Brain microvascular endothelial cell (primary cell): Measurements from ENCODE around the gene PFN2.
"Not testable (repeated sequence)": the region's sequence is repeated elsewhere in the genome, so short reads cannot be mapped to it uniquely, and the experiment has no call there.

Experiments
- DNase-seq: peaks from one replicate; pipeline ENCODE4 v3.0.0-alpha.2; 2020
- H3K27ac ChIP-seq: fragments of 250-450 bp; sonication (Bioruptor Pico); 2 replicates; pipeline ENCODE4 v1.5.1; 2020; ENCODE audit warnings: mild to moderate bottlenecking, moderate library complexity
- H3K27me3 ChIP-seq: fragments of 250-450 bp; sonication (Bioruptor Pico); replicated peaks from 2 replicates; pipeline ENCODE4 v1.5.1; 2020; ENCODE audit warnings: mild to moderate bottlenecking
- H3K36me3 ChIP-seq: fragments of 250-450 bp; sonication (Bioruptor Pico); replicated peaks from 2 replicates; pipeline ENCODE4 v1.5.1; 2020; ENCODE audit warnings: mild to moderate bottlenecking
- H3K4me3 ChIP-seq: 2 replicates; pipeline ENCODE4 v1.5.1; 2011; ENCODE audit warnings: low read depth, mild to moderate bottlenecking, control low read depth, low read length, moderate library complexity
- CTCF ChIP-seq: IDR thresholded peaks from 2 replicates; pipeline ENCODE4 v1.5.1; 2011; ENCODE audit warnings: low read depth, mild to moderate bottlenecking, moderate library complexity, low read length, control low read depth, inconsistent platforms; ENCODE audit errors: missing control alignments
- in situ Hi-C: cut with HindIII; loops from 2 replicates; pipeline ENCODE4 v1.10.0; 2017; ENCODE audit warnings: low sequenced_read_pairs, low pct_ligation_motif_present

The PFN2 gene

GRCh38 chr3:149957361-149958125 is 13.2 kb downstream of the PFN2 start:
- H3K4me3 ChIP-seq, result no peak overlapping the region
- no peak for TF ChIP-seq CTCF
- no peak overlapping the region for H3K27ac ChIP-seq
- H3K36me3 ChIP-seq, result peaks cover 3% of the 10 kb centered on the region
- H3K27me3 ChIP-seq, result no peaks in the 10 kb centered on the region
- in situ Hi-C loops, result no loop called here
- DNase-seq, result no peak

- H3K4me3 ChIP-seq, result no peak overlapping the region
- peaks cover 2% of the 10 kb centered on the region for H3K36me3 ChIP-seq
- no peak overlapping the region for H3K27ac ChIP-seq
- H3K27me3 ChIP-seq, result no peaks in the 10 kb centered on the region
- no peak for DNase-seq
- in situ Hi-C loops, result no loop called here
- TF ChIP-seq CTCF, result no peak
Observed at GRCh38 chr3:149955449-149955848, 15.2 kb downstream of the PFN2 start.

- DNase-seq, result no peak
- no peak overlapping the region for H3K4me3 ChIP-seq
- peaks cover 2% of the 10 kb centered on the region for H3K36me3 ChIP-seq
- TF ChIP-seq CTCF, result no peak
- H3K27ac ChIP-seq, result no peak overlapping the region
- no peaks in the 10 kb centered on the region for H3K27me3 ChIP-seq
- in situ Hi-C loops, result no loop called here
Observed at GRCh38 chr3:149954812-149955211, 15.9 kb downstream of the PFN2 start.

- H3K36me3 ChIP-seq, result peaks cover 4% of the 10 kb centered on the region
- H3K27me3 ChIP-seq, result no peaks in the 10 kb centered on the region
- no peak for DNase-seq
- H3K4me3 ChIP-seq, result no peak overlapping the region
- in situ Hi-C loops, result no loop called here
- H3K27ac ChIP-seq, result no peak overlapping the region
- no peak for TF ChIP-seq CTCF
Observed at GRCh38 chr3:149949181-149949580, 21.5 kb downstream of the PFN2 start.

GRCh38 chr3:149947231-149947630 is 23.5 kb downstream of the PFN2 start:
- in situ Hi-C loops, result no loop called here
- TF ChIP-seq CTCF, result no peak
- Histone ChIP-seq H3K4me3 (no peak overlapping the region), H3K27ac (no peak overlapping the region), H3K36me3 (peaks cover 4% of the 10 kb centered on the region), H3K27me3 (no peaks in the 10 kb centered on the region)
- DNase-seq, result no peak

GRCh38 chr3:149943966-149944365 is 26.7 kb downstream of the PFN2 start:
- H3K27ac ChIP-seq, H3K4me3 ChIP-seq, DNase-seq, H3K36me3 ChIP-seq, in situ Hi-C loops, H3K27me3 ChIP-seq: not testable (repeated sequence)
